Medulla oblongata (tissue), 1 donor: ENCODE results near the gene KRTAP9-3.
"Not testable (repeated sequence)": the region's sequence is repeated elsewhere in the genome, so short reads cannot be mapped to it uniquely, and the experiment has no call there.

ENCODE experiments used
- DNase-seq: peaks from one replicate; pipeline ENCODE4 v3.0.0-alpha.2; 2015; ENCODE audit errors: extremely low spot score

The KRTAP9-3 gene

DNA sequence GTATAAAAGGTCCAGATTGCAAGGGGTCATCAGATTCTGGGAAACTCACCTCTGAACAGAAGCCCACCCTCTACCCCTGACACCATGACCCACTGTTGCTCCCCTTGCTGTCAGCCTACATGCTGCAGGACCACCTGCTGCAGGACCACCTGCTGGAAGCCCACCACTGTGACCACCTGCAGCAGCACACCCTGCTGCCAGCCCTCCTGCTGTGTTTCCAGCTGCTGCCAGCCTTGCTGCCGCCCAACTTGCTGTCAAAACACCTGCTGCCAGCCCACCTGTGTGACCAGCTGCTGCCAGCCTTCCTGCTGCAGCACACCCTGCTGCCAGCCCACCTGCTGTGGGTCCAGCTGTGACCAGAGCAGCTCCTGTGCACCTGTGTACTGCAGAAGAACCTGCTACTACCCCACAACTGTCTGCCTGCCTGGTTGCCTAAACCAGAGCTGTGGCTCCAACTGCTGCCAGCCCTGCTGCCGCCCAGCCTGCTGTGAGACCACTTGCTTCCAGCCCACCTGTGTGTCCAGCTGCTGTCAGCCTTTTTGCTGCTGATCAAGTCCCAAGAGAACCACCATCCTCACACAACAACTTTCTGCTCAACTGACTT, 17.5 kb downstream of the KRTAP9-3 start, which contains the start of gene KRTAP9-4:
TSS of gene KRTAP9-4 (plus strand) at position 51 of the 604 bp plus-strand sequence. CDS start at position 85, 34 bp downstream.
- not testable (repeated sequence) for DNase-seq

DNA sequence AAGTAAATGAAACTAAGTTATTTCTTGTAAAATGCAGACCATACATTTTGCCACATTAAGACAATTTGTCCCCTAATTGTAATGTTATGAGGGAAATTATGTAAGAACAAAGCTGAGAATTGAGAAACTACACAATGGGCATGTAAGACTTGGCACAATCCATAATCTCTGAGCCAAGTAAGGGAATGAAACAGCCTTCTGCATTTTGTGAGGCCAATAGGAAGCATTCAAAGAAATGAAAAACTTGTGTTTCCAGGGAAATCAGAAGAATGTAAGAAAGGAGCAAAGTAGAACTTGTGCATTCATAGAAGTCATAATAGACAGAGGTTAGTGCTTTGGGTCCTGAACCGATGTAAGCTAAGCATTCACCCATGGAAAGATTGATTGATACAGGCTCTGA, 19.0 kb downstream of the KRTAP9-3 start:
- no peak for DNase-seq

DNA sequence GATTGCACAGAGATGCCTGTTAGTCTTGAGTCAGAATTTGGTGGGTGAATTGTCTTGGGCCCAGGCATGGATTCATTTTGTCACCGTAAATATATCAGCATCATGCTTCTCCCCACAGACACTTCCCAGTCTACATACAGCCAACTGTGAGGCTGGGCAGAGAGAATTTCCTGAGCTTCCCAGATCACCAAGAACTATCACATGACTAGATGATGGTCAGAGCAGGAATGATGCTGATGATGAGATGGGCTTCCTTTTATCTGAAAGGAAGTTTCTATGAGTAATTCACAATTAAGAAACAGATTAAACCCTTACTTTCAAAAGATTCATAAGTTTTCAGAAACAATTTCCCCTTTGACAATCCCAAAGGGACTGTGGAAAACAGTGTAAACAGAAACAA, 22.6 kb downstream of the KRTAP9-3 start:
- no peak for DNase-seq

DNA sequence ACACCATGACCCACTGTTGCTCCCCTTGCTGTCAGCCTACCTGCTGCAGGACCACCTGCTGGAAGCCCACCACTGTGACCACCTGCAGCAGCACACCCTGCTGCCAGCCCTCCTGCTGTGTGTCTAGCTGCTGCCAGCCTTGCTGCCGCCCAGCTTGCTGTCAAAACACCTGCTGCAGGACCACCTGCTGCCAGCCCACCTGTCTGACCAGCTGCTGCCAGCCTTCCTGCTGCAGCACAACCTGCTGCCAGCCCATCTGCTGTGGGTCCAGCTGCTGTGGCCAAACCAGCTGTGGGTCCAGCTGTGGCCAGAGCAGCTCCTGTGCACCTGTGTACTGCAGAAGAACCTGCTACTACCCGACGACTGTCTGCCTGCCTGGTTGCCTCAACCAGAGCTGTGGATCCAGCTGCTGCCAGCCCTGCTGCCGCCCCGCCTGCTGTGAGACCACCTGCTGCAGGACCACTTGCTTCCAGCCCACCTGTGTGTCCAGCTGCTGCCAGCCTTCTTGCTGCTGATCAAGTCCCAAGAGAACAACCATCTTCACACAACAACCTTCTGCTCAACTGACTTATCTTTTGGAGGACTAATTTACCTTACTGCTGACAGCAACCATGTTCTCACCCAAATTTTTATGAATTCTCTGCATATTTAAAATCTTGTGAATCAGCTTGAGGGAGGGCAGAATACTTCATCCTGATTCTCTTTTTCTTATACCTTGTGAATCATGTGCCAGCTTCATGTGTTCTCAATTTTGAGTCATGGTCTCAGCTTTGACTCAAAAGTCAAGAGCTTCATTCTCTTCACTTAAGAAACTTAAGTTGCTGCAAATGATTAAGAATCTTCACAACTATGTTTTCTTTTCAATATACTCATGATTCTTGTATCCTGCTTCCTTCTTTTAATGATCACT, 23.4 kb downstream of the KRTAP9-3 start, which contains the start of gene KRTAP9-9:
TSS of gene KRTAP9-9 (plus strand) at position 4 of the 910 bp plus-strand sequence.
- not testable (repeated sequence) for DNase-seq

DNA sequence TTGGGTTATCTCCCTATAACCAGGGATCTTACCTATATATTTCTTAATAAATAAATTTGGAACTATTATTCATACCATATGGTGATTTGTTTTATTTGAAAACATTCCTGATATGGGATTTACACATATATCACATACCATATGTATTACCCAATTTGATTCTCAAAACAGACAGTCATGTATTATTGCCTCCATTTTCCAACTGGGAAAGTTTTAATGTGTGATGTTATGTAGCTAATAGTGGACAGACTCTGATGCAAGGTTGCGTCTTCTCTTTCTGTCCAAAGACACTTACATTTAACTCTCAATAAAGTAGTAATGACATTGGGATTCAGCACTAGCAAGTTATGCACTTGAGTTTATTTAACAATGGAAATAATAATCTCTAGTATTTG, 24.0 kb downstream of the KRTAP9-3 start:
- no peak for DNase-seq

DNA sequence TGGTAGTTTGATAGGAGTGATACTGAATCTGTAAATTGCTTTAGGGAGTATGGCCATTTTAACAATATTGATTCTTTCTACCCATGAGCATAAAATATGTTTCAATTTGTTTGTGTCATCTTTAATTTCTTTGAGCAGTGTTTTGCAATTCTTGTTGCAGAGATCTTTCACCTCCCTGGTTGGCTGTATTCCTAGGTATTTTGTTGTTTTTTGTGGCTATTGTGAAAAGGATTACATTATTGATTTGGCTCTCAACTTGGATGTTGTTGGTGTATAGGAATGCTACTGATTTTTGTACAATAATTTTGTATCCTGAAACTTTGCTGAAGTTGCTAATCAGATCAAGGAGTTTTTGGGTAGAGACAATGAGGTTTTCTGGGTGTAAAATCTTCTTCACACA, 26.2 kb downstream of the KRTAP9-3 start:
- no peak for DNase-seq

DNA sequence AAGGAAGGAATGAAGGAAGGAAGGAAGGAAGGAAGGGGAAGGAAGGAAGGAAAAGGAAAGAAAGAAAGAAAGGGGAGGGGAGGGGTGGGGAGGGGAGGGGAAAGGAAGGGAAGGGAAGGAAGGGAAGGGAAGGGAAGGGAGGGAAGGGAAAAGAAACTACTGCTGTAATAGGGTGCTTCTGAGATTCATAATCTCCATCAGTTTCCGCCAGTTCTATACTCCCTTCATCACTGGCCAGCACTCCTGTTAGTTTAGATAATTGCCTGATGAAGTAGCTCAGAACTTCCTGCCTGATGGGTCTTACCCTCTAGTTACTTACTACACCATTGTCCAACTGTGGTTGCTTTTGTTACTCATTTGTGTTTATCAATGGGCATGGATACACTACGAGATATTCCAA, 31.0 kb downstream of the KRTAP9-3 start:
- DNase-seq = no peak

DNA sequence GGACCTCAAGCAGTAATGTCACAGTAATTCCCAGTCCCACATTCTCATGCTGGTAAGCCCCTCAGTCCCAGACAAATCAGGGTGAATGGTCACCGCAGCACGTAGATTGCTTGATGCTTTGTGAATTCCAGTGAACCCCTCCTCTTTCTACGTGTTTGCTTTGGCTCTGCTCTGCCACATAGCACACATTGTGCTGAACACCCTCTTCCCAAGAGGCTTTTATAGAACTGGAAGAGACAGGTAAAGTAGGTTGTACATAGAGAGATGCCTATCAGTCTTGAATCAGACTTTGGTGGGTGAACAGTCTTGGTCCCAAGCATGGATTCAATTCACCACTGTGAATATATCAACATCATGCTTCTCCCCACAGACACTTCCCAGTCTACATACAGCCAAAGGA, 32.4 kb downstream of the KRTAP9-3 start:
- no peak for DNase-seq

DNA sequence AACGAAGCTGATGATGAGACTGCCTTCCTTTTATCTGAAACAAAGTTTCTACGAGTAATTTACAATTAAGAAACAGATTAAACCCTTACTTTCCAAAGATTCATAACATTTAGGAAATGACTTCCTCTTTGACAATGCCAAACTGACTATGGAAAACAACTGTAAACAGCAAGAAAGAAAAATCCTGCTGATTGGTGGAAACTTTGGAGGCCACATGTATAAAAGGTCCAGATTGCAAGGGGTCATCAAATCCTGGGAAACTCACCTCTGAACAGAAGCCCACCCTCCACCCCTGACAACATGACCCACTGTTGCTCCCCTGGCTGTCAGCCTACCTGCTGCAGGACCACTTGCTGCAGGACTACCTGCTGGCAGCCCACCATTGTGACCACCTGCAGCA, 32.8 kb downstream of the KRTAP9-3 start, which contains the start of gene KRTAP9-6:
TSS of gene KRTAP9-6 (plus strand) at position 301 of the 400 bp plus-strand sequence. CDS start at position 301, 0 bp downstream.
- no peak for DNase-seq

DNA sequence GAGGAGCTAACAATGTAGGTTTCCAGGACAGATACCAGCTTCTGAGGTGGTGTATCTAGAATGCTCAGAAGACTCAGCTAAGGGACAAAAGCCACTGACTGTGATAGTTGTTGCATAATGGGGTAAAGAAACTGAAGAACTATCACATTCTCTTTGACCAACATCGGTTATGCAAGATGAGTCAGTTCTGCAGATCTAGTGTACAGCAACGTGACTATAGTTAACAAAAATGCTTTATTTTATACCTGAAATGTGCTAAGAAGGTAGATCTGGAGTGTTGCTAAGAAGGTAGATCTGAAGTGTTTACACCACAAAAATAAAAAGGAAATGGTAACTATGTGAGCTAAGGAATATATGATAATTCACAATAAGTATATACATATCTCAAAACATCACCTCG, 35.5 kb downstream of the KRTAP9-3 start:
- no peak for DNase-seq

DNA sequence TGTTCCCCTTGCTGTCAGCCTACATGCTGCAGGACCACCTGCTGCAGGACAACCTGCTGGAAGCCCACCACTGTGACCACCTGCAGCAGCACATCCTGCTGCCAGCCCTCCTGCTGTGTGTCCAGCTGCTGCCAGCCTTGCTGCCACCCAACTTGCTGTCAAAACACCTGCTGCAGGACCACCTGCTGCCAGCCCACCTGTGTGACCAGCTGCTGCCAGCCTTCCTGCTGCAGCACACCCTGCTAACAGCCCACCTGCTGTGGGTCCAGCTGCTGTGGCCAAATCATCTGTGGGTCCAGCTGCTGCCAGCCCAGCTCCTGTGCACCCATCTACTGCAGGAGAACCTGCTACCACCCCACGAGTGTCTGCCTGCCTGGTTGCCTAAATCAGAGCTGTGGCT, 39.1 kb downstream of the KRTAP9-3 start:
- DNase-seq = not testable (repeated sequence)

DNA sequence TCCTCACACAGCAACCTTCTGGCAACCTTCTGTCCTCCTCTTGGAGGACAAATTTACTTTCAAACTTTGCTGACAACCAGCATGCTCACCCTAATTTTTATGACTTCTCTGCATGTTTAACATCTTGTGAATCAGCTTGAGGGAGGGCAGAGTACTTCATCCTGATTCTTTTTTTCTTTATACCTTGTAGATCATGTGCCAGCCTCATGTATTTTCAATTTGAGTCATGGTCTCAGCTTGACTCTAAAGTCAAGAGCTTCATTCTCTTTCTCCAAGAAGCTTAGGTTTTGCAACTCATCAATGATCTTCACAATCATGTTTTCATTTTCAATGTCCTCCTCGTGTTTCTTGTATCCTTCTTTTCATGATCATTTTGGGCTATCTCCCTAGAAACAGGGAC, 39.6 kb downstream of the KRTAP9-3 start:
- DNase-seq = no peak

DNA sequence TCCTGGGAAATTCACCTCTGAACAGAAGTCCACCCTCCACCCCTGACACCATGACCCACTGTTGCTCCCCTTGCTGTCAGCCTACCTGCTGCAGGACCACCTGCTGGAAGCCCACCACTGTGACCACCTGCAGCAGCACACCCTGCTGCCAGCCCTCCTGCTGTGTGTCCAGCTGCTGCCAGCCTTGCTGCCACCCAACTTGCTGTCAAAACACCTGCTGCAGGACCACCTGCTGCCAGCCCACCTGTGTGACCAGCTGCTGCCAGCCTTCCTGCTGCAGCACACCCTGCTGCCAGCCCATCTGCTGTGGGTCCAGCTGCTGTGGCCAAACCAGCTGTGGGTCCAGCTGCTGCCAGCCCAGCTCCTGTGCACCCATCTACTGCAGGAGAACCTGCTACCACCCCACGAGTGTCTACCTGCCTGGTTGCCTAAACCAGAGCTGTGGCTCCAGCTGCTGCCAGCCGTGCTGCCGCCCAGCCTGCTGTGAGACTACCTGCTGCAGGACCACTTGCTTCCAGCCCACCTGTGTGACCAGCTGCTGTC, 43.5 kb downstream of the KRTAP9-3 start, which contains the start of gene KRTAP9-7:
TSS of gene KRTAP9-7 (plus strand) at position 51 of the 543 bp plus-strand sequence. CDS start at position 51, 0 bp downstream.
- DNase-seq = not testable (repeated sequence)

DNA sequence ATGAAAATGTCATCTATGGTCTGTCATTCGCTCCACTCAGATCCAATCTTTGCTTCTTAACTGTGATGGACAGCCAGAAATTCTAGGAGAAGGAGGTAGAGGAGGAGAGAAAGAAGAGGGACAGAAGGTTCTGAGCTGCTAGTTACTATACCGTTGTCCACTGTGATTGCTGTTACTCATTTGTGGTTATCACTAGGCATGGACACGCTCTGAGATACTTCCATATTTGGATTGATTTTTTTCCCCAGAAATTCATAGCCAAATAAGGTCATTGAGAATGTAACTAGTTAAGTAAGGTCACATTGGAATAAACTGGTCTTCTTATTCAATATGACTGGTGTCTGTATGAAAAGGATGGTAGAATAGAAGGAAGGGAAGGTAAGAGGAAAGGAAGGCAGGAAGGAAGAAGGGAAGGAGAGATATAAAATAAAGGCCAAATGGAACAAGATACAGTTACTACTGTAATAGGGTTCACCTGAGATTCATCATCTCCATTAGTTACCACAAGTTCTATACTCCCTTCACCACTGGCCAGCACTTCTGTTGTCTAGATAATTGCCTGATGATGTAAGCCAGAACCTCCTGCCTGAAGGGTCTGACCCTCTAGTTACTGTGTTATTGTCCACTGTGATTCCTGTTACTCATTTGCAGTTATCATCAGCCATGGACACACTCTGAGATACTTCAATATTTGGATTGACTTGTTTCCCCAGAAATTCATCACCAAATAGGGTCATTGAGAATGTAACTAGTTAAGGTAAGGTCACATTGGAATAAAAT, 46.1 kb downstream of the KRTAP9-3 start:
- DNase-seq = no peak
